ENCODE results near the gene CCL7. TPM values are rescaled to one million over a fixed set of nuclear protein-coding genes. Genes with fewer than 3 reads are reported as not detected.
A peak's percentile ranks its signal among the peaks of the same experiment; 100 is the strongest.

CCL7 gene
- total and polyA plus RNA-seq, 10 donors, result not detected

GRCh38 chr17:34235389-34236028 lies 34.5 kb upstream of the CCL7 start:
- Histone ChIP-seq H3K27ac (peak overlapping the region in 7 of 8 donors; percentile 12 to 83 (median 32)), H3K27me3 (replicated peaks in 1 of 7) (peaks cover 0 to 1% (median 0%) of the 10 kb centered on the region in 7 donors), H3K36me3 (no peaks in the 10 kb centered on the region), H3K4me3 (peak overlapping the region in 1 of 8 donors; percentile 12), H3K9me3 (peaks cover 0 to 2% (median 0%) of the 10 kb centered on the region in 8 donors), H3K4me1 (peaks cover 22 to 73% (median 54%) of the 10 kb centered on the region in 6 donors)
- WGBS, 5 donors, result 35 to 52% (median 46%) methylated on average over 6 of the region's 6 CpGs
- intact Hi-C loops (cut with DNase I; ENCODE audit: low total_unique reads), result no loop called here
- TF ChIP-seq POLR2AphosphoS5 (IDR thresholded peaks at IDR 0.05) (peak in 1 of 3 donors; percentile 40), POLR2A (IDR thresholded peaks at IDR 0.05) (no peak)
- no peak for DNase-seq

DNA sequence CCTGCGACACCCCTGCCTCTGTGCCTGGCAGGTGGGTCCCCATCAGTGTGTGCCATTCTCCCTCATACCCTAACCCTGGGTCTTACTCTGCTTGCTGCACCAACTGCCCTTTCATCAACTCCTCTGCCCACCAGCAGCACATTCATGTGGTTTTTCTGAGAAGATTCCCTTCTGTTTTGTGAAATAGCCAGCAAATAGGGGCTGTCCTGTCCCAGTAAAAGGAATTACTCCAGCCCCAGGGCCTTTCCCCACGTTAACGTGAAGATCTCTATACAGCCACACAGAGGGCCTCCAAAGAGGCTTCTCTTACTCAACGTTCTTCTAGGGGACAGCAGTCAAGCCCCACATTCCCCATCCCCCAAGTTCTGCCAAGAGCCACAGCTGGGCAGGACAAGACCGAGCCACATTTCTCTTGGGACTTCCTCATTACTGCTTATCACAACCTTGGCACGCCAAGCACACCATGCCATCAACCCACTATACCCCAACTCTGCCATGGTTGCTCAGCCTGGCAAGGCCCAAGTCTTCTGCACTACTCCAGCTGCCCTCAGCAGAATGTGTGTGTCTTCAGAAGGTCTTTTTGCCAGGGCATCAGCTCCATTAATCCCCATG lies 33.6 kb upstream of the CCL7 start:
- Histone ChIP-seq H3K4me3 (no peak overlapping the region), H3K4me1 (peaks cover 27 to 81% (median 63%) of the 10 kb centered on the region in 6 donors), H3K27me3 (replicated peaks in 1 of 7) (no peaks in the 10 kb centered on the region), H3K27ac (peak overlapping the region in 3 of 8 donors; percentile 54 to 83 (median 58)), H3K9me3 (no peaks in the 10 kb centered on the region), H3K36me3 (no peaks in the 10 kb centered on the region)
- 48 to 66% (median 57%) methylated on average over 6 of the region's 6 CpGs for WGBS, 5 donors
- no peak for TF ChIP-seq POLR2A (IDR thresholded peaks at IDR 0.05)
- TF ChIP-seq POLR2AphosphoS5 (IDR thresholded peaks at IDR 0.05), result no peak
- no peak for TF ChIP-seq CTCF (IDR thresholded peaks at IDR 0.05 in 8 of 11, conservative IDR thresholded peaks at IDR 0.05 in 3 of 11)
- DNase-seq, result no peak
- intact Hi-C loops (cut with DNase I; ENCODE audit: low total_unique reads), result no loop called here

DNA sequence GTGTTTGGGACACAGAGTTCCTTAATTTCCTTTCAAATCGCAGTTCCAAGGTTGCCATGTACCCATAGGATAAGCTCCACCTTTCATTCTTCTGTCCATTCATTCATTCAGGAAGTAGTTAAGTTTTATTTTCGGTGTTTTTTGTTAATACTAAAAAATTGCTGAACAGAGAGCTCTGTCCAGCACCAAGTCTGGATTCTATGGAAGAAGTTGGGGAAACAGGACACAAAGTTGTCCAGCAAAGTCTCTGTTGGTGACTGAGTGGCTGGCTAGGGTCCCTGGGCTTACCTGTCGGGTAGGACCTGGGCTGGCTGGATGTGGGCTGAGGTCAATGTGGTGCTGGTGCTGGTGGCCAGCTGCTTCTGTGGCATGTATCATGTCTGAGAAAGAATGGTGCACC lies 32.6 kb upstream of the CCL7 start:
- TF ChIP-seq POLR2A (IDR thresholded peaks at IDR 0.05) (no peak), CTCF (IDR thresholded peaks at IDR 0.05 in 8 of 11, conservative IDR thresholded peaks at IDR 0.05 in 3 of 11) (no peak), POLR2AphosphoS5 (IDR thresholded peaks at IDR 0.05) (no peak)
- no peaks in the 10 kb centered on the region for H3K36me3 ChIP-seq
- no peak overlapping the region for H3K4me3 ChIP-seq
- H3K27me3 ChIP-seq (replicated peaks in 1 of 7), result no peaks in the 10 kb centered on the region
- no peak for DNase-seq
- peaks cover 37 to 92% (median 73%) of the 10 kb centered on the region in 6 donors for H3K4me1 ChIP-seq
- 68 to 91% (median 86%) methylated on average over 3 of the region's 3 CpGs for WGBS, 5 donors
- H3K9me3 ChIP-seq, result no peaks in the 10 kb centered on the region
- intact Hi-C loops (cut with DNase I; ENCODE audit: low total_unique reads), result no loop called here
- peak overlapping the region in 1 of 8 donors; percentile 14 for H3K27ac ChIP-seq

DNA sequence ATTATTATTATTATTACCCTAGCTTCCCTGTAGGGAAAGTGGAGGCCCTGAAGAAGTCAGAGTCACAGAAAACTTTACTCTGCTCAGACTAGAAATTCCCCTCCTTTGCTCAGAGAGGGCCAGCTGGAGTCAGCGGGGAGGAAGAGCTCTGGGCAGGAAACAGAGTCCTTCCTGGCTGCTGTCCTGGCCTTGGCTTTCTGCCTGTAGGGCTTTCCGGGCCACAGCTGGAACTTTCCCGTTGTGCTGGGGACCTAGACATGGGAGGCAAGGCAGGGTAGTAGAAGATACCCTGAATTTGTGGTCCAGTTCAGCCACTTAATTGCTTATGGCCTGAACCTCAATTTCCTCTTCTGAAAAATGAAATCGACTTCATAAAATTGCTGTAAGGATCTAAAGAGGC lies 29.0 kb upstream of the CCL7 start:
- Histone ChIP-seq H3K9me3 (no peaks in the 10 kb centered on the region), H3K27ac (peak overlapping the region in 7 of 8 donors; percentile 11 to 88 (median 74)), H3K4me1 (peaks cover 39 to 99% (median 82%) of the 10 kb centered on the region in 6 donors), H3K4me3 (no peak overlapping the region), H3K36me3 (no peaks in the 10 kb centered on the region), H3K27me3 (replicated peaks in 1 of 7) (peaks cover 0 to under 1% (median 0%) of the 10 kb centered on the region in 7 donors)
- intact Hi-C loops (cut with DNase I; ENCODE audit: low total_unique reads), result no loop called here
- DNase-seq, result peak; percentile 77
- TF ChIP-seq POLR2AphosphoS5 (IDR thresholded peaks at IDR 0.05) (peak in 2 of 3 donors; percentile 79 to 80), CTCF (IDR thresholded peaks at IDR 0.05 in 8 of 11, conservative IDR thresholded peaks at IDR 0.05 in 3 of 11) (no peak), POLR2A (IDR thresholded peaks at IDR 0.05) (no peak)
- WGBS, 5 donors, result 2 to 8% (median 4%) methylated on average over 4 of the region's 4 CpGs
